Progenitor cell of endocrine pancreas (in vitro differentiated cells): ENCODE results near the gene CALHM3. TPM values are rescaled to one million over a fixed set of nuclear protein-coding genes. Genes with fewer than 3 reads are reported as not detected.

Experiments
- DNase-seq: peaks from one replicate; pipeline ENCODE4 v3.0.0; 2021; ENCODE audit warnings: low spot score; ENCODE audit not compliant: unreplicated experiment
- H3K27ac Mint-ChIP-seq: 2 replicates; pipeline ENCODE4 v1.8.0; 2021; ENCODE audit warnings: mild to moderate bottlenecking, moderate library complexity, mixed read lengths
- H3K27me3 Mint-ChIP-seq: 2 replicates; pipeline ENCODE4 v1.8.0; 2021; ENCODE audit warnings: mixed read lengths
- H3K36me3 Mint-ChIP-seq: 2 replicates; pipeline ENCODE4 v1.8.0; 2022; ENCODE audit warnings: mixed read lengths; ENCODE audit not compliant: insufficient read depth
- H3K4me1 Mint-ChIP-seq: 2 replicates; pipeline ENCODE4 v1.8.0; 2021; ENCODE audit warnings: low read depth, mixed read lengths
- H3K4me3 Mint-ChIP-seq: 2 replicates; pipeline ENCODE4 v1.8.0; 2021; ENCODE audit warnings: low read depth, mild to moderate bottlenecking, moderate library complexity, mixed read lengths
- H3K9me3 Mint-ChIP-seq: 2 replicates; pipeline ENCODE4 v1.8.0; 2021; ENCODE audit warnings: low read depth, mixed read lengths
- total RNA-seq: library from RNA; stranded (reverse); gene quantifications from 2 replicates; pipeline ENCODE4 v1.2.1, GENCODE V29; 2021
- TF ChIP-seq, protein P1 (sequence below): fragments of 200-600 bp; sonication (generic); IDR thresholded peaks from one replicate; pipeline ENCODE4 v1.5.0; 2021; ENCODE audit warnings: antibody characterized with exemption, mild to moderate bottlenecking; ENCODE audit not compliant: unreplicated experiment

CALHM3 gene
- total RNA-seq, 1 donor from 2014 or later, result 0.41 TPM

DNA sequence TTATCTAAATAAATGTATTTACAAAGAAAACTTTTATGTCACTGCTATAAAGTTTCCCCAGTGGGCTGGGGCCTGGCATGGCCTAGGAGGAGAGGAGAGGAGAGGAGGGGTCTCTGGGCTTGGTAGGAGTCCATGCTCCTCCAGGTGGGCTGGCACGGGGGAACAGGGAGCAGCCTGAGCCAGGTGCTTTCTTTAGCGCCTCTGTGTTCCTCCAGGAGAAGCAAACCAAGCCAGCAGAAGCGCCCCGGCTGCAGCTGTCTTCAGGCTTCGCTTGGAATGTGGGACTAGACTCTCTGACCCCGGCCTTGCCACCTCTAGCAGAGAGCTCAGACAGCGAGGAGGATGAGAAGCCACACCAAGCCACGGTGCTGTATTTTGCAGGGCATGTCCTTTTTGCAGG, 37.4 kb downstream of the CALHM3 start:
- no peak overlapping the region for H3K4me3 Mint-ChIP-seq
- no peaks in the 10 kb centered on the region for H3K9me3 Mint-ChIP-seq
- H3K4me1 Mint-ChIP-seq, result peaks cover 7% of the 10 kb centered on the region
- H3K27me3 Mint-ChIP-seq, result no peaks in the 10 kb centered on the region
- H3K36me3 Mint-ChIP-seq, result peaks cover 27% of the 10 kb centered on the region
- no peak for DNase-seq
- H3K27ac Mint-ChIP-seq, result peak overlapping the region; percentile 33
- TF ChIP-seq, protein P1, sequence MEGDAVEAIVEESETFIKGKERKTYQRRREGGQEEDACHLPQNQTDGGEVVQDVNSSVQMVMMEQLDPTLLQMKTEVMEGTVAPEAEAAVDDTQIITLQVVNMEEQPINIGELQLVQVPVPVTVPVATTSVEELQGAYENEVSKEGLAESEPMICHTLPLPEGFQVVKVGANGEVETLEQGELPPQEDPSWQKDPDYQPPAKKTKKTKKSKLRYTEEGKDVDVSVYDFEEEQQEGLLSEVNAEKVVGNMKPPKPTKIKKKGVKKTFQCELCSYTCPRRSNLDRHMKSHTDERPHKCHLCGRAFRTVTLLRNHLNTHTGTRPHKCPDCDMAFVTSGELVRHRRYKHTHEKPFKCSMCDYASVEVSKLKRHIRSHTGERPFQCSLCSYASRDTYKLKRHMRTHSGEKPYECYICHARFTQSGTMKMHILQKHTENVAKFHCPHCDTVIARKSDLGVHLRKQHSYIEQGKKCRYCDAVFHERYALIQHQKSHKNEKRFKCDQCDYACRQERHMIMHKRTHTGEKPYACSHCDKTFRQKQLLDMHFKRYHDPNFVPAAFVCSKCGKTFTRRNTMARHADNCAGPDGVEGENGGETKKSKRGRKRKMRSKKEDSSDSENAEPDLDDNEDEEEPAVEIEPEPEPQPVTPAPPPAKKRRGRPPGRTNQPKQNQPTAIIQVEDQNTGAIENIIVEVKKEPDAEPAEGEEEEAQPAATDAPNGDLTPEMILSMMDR, result no peak

DNA sequence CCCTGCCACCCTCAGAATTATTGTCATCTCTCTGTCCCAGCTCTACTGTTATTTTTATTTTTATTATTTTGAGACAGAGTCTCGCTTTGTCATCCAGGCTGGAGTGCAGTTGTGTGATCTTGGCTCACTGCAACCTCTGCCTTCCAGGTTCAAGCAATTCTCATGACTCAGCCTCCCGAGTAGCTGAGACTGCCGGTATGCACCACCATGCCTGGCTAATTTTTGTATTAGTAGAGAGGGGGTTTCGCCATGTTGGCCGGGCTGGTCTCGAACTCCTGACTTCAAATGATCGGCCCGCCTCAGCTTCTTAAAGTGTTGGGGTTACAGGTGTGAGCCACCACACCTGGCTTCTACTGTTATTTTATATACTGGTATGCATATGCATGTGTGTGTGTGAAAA, 37.8 kb downstream of the CALHM3 start:
- Mint-ChIP-seq H3K27ac (no peak overlapping the region), H3K4me3 (no peak overlapping the region), H3K4me1 (peaks cover 7% of the 10 kb centered on the region), H3K36me3 (peaks cover 27% of the 10 kb centered on the region), H3K27me3 (no peaks in the 10 kb centered on the region), H3K9me3 (no peaks in the 10 kb centered on the region)
- TF ChIP-seq, protein P1, result no peak
- DNase-seq, result no peak

DNA sequence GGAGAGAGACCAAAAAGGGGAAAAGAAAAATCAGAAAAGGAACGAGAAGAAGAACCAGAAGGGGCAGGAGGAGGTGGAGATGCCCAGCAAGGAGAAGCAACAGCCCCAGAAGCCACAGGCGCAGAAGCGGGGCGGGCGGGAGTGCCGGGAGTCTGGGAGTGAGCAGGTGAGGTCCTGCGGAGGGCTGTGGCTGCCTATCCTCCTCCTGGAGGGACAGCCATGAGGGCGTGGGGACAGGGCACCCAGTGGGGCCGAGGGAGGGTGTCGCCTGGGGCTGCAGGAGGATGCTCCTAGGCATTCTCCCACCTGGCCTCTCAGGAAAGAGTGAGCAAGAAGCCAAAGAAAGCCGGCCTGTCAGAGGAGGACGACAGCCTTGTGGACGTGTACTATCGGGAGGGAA, 38.6 kb downstream of the CALHM3 start:
- TF ChIP-seq, protein P1, result no peak
- Mint-ChIP-seq H3K27ac (peak overlapping the region; percentile 87), H3K4me3 (no peak overlapping the region), H3K27me3 (no peaks in the 10 kb centered on the region), H3K4me1 (peaks cover 7% of the 10 kb centered on the region), H3K36me3 (peaks cover 27% of the 10 kb centered on the region), H3K9me3 (no peaks in the 10 kb centered on the region)
- no peak for DNase-seq

DNA sequence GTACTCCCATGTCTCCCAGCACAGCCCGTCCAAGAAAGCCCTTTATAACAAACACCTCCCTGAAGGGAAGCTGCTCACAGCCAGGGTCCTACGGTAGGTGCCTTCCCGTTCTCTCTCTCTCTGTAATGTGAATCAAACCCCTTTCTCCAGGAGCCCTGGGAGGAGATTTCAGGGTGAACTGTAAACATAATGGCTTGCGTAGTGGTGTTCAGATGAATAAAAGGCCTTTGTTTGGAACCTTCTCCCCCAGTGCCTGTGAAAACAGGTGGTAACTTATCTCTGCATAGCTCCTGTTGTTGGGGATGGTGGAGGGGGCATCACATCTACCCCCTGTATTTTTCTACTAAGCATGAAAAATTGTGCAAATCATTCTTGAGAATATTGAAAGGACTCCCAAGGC, 39.3 kb downstream of the CALHM3 start:
- Mint-ChIP-seq H3K27me3 (no peaks in the 10 kb centered on the region), H3K4me3 (no peak overlapping the region), H3K36me3 (peaks cover 24% of the 10 kb centered on the region), H3K4me1 (peaks cover 7% of the 10 kb centered on the region), H3K27ac (peak overlapping the region; percentile 87), H3K9me3 (no peaks in the 10 kb centered on the region)
- TF ChIP-seq, protein P1, result no peak
- DNase-seq, result no peak

DNA sequence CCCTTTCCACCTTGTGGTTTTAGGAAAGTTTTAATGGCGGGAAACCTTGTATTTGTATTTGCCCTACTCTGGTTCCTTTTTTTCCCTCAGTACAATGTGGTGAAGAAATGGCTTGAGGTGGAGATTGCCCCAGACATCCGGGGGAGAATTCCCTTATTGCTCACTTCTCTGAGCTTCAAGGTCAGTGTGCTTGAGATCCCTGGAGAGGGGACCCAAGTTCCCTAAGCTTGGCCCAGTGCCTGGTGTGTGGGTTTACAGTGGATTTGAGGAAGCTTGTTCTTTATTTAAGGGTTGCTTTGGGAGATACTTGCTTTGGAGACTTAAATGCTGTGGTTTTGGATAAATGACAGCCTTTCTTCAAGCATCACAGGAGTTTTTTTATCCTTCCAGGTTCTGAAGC, 45.2 kb downstream of the CALHM3 start:
- Mint-ChIP-seq H3K9me3 (no peaks in the 10 kb centered on the region), H3K36me3 (peaks cover 22% of the 10 kb centered on the region), H3K27ac (no peak overlapping the region), H3K27me3 (no peaks in the 10 kb centered on the region), H3K4me1 (peaks cover 5% of the 10 kb centered on the region), H3K4me3 (no peak overlapping the region)
- DNase-seq, result no peak
- TF ChIP-seq, protein P1, result no peak
